GM12801 (cell line): ENCODE measurements around the gene LGR6.

Experiments
- TF ChIP-seq, protein P1 (sequence below): IDR thresholded peaks from one replicate; pipeline ENCODE4 v1.5.1; 2011; ENCODE audit warnings: control low read depth; ENCODE audit not compliant: insufficient read length; ENCODE audit errors: extremely low read depth

The LGR6 gene

DNA sequence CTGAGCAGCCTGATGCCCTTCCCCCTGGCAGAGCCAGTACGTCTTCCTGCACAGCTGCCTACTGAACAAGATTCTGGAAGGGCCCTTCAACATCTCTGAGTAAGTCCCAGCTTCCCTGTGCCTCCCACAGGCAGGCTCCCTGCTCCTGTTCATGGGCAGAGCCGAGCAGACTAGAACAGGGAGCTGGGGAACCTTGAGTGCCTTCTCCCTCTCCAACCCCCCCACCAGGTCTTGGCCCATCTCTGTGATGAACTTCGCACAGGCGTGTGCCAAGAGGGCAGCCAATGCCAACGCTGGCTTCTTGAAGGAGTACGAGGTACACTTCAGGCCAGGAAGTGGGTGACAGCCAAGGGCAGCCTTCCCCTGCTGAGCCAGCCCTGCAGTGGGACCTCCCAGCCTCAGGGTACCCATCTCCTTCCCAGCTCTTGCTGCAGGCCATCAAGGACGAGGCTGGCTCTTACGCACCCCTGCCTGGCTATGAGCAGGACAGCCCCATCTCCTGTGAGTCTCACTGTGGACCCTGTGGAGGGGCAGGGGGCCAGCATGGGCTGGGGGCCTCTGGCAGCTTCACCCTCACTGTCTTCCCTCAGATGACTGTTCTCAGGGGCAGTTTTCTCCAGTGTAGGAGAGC lies 6.4 kb upstream of the LGR6 start:
- TF ChIP-seq, protein P1, sequence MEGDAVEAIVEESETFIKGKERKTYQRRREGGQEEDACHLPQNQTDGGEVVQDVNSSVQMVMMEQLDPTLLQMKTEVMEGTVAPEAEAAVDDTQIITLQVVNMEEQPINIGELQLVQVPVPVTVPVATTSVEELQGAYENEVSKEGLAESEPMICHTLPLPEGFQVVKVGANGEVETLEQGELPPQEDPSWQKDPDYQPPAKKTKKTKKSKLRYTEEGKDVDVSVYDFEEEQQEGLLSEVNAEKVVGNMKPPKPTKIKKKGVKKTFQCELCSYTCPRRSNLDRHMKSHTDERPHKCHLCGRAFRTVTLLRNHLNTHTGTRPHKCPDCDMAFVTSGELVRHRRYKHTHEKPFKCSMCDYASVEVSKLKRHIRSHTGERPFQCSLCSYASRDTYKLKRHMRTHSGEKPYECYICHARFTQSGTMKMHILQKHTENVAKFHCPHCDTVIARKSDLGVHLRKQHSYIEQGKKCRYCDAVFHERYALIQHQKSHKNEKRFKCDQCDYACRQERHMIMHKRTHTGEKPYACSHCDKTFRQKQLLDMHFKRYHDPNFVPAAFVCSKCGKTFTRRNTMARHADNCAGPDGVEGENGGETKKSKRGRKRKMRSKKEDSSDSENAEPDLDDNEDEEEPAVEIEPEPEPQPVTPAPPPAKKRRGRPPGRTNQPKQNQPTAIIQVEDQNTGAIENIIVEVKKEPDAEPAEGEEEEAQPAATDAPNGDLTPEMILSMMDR, result no peak

DNA sequence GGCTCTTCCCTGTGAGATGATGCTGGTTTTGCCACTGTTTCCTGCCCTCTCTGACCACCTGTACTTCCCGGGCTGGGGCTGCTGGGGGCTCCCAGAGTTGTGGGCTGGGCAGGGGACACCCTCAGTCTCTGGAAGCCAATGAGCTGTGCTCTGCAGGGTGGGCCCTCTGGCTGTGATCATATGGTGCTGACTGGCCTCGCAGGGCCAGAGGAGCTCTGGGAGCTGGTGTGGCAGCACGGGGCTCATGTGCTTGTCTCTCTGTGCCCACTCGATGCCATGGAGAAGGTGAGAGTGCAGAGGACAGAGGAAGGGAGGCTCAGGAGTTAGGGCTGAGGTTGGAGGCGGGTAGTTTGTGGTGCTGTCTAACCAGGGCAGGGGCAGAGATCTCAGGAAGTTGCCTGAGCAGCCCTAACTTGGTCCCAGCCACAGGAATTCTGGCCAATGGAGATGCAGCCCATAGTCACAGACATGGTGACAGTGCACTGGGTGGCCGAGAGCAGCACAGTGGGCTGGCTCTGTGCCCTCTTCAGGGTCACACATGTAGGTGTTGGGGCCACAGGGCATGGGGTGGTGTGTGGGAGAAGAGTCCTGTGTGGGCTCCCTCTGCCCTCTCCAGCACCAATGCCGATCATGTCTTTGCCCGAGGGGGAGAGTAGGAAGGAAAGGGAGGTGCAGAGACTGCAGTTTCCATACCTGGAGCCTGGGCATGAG lies 5.7 kb upstream of the LGR6 start:
- TF ChIP-seq, protein P1, result no peak

DNA sequence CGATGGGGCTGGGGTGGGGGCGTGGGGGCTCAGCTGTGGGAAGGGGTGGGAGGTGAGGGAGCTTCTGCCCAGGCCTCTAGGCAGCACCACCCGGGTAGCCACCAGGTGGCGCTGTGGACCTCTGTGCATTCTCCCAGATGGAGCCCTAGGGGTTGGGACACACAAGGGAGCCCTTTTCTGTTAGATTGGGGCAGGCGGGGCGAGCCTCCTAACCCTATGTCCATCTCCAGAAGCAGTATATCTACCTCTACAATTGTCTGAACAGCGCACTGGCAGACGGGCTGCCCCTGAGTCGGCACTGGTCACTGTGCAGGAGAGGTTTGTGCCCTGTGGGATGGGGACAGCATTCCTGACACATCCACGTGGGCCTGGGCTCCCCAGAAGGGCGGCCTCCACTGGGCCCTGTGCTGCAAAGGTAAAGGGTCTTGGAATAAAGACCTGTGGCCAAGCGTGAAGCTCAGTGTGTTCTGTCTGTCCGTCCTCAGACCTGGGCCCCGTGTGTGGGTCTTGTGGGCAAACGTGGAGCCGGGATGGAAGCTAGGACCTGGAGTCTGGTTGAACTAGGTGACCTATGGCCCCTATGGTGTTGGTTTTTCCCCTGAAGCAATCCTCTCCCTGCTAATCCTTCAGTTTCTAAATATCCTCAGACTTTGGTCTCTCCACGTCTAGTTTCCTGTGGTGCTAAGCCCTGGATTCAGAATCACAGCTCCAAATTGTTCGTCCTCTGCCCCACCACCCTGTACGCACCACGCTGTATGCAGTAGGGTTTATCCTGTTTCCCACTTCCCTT lies 4.4 kb upstream of the LGR6 start:
- TF ChIP-seq, protein P1, result no peak

DNA sequence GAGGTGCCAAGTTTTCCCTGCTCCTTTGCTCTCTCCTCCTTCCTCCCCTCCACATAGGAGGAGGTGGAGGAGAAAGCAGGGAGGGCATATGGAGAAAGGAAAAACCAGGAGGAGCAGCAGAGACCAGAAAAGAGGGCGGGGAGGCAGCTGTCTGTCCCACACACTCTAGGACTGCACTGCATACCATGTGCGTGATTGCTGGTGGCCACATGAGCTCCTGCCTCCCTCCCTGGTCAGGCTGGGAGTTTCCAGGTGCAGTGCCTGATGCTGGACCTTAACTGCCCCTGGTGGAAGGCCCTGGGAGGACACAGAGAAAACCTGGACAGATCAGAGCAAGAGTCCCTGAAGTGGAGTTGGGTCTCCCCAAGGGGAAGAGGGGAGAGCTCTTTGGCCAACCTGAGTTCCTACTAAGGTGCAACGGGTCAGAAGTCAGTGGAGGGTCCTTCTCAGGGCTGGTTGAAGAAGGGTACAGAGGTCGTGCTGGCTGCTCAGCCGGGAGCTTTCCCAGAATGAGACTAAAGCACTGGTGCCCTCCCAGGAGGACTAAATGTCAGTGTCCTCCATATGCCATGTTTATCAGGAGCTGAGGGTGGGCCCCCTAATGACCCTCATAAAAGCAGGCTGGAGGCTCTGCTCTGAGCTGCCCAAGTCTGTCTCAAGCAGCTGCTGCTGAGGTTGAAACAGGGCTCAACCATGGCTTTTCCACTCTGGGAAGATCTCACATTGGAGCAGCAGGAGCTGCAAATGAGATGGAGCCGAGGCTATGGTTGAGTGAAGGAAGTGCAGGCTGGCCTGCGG lies 3.5 kb upstream of the LGR6 start:
- TF ChIP-seq, protein P1, result no peak

DNA sequence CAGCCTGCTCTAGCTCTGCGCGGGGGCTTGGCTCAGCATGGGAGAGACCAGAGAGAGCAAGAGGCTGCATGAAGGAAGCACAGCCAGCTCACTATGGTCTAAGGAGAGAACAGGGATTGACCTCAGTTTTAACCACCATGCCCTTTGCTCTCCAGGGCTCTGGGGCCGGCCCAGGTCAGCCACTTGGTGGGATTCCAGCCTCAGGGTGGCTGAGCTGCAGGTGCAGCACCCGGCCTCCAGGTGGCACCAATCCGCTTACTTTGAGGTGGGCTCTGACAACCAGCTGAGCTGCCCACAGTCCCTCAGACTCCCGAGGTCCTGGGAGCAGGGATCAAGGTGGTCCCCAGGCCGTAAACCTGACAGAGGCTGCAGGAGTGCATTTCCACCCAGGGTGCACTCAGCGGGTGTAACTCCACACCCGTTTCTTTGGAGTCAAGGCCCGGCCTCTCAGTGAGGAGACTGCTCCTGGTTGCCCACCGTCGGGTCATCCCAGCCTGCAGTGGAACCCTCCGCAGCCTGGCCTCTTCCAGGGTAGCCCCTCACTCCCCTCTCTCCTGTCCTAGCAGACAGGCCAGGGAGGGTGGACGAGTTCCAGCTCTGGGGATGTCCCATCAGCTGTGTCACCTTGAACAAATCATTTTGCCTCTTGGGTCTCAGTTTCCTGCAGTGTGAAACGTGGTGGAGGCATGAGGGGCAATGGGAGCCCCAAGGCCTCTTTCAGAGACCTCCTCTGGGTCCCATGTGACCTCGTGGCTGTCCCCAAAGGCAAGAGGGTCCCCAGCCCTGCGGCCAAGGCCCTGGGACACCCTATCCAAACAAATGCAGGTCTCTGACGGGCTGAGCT lies 607 bp upstream of the LGR6 start:
- TF ChIP-seq, protein P1, result no peak

DNA sequence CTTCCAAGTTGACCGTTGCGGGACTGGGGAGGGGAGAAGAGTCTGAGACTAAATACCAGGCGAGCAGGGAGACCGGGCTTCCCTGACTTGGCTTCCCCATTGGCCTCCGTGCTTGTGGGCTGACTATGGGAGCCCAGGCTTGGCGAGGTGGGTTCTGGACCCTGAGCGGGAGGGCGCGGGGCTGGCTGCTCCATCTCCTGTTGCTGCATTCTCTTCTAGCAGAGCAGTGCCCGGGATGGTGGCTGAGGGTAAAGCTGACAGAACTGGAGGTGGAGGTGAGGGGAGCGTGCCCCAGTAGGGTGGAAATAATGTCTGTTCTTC lies 689 bp downstream of the LGR6 start:
- TF ChIP-seq, protein P1, result no peak
